Measurements from ENCODE around the gene NIPBL.

- no peak for TF ChIP-seq CTCF (IDR thresholded peaks at IDR 0.05)
- TF ChIP-seq EZH2 (IDR thresholded peaks at IDR 0.05): no peak
Observed at GRCh38 chr5:36883894-36884462, 7.4 kb downstream of the NIPBL start.
